HepG2 (cell line): ENCODE measurements around the gene MARCHF6. TPM values are rescaled to one million over a fixed set of nuclear protein-coding genes. Genes with fewer than 3 reads are reported as not detected.

Experiments used
- EP300 ChIP-seq, 3 experiments: sonication (generic) in 1 of 3; formaldehyde crosslinking in 1 of 3; IDR thresholded peaks; 2 replicates each; pipeline versions ENCODE4 v1.5.1 to v1.6.1; 2011 to 2020; ENCODE audit warnings: low read depth in 2 of 3, low read length in 2 of 3, borderline replicate concordance in 1 of 3, improper control_type of control experiment in 1 of 3, mild to moderate bottlenecking in 1 of 3, missing genetic modification reagents in 1 of 3, moderate library complexity in 1 of 3
- GRHL1 ChIP-seq: sonication (generic); formaldehyde crosslinking; conservative IDR thresholded peaks from 2 replicates; pipeline ENCODE4 v1.8.0; 2022; ENCODE audit warnings: missing genetic modification reagents
- HMG20A ChIP-seq: IDR thresholded peaks from 2 replicates; pipeline ENCODE4 v1.6.1; 2016; ENCODE audit warnings: borderline replicate concordance
- HNRNPUL1 ChIP-seq: fragments of 200-400 bp; formaldehyde crosslinking; IDR thresholded peaks from 2 replicates; pipeline ENCODE4 v1.6.1; 2017; ENCODE audit warnings: low read depth, mild to moderate bottlenecking, low read length, moderate library complexity
- HOXA5 ChIP-seq: sonication (generic); formaldehyde crosslinking; IDR thresholded peaks from 2 replicates; pipeline ENCODE4 v1.4.0; 2020; ENCODE audit warnings: missing genetic modification reagents
- KLF12 ChIP-seq: sonication (generic); formaldehyde crosslinking; IDR thresholded peaks from 2 replicates; pipeline ENCODE4 v1.4.0; 2020; ENCODE audit warnings: missing genetic modification reagents, borderline replicate concordance
- PAXIP1 ChIP-seq: sonication (generic); formaldehyde crosslinking; conservative IDR thresholded peaks from 2 replicates; pipeline ENCODE4 v1.4.0; 2020; ENCODE audit warnings: mild to moderate bottlenecking, missing genetic modification reagents, moderate library complexity
- SATB2 ChIP-seq: sonication (generic); formaldehyde crosslinking; IDR thresholded peaks from 2 replicates; pipeline ENCODE4 v1.5.0; 2020; ENCODE audit warnings: missing genetic modification reagents
- SMARCC2 ChIP-seq: fragments of 450-650 bp; IDR thresholded peaks from 2 replicates; pipeline ENCODE4 v1.6.1; 2017; ENCODE audit warnings: antibody characterized with exemption, mild to moderate bottlenecking
- SOX13 ChIP-seq, 3 experiments: fragments of 450-650 bp in 1 of 3; sonication (generic) in 1 of 3; formaldehyde crosslinking in 1 of 3; IDR thresholded peaks in 2 of 3; conservative IDR thresholded peaks in 1 of 3; 2 replicates each; pipeline versions ENCODE4 v1.5.0 to v1.6.1; 2016 to 2020; ENCODE audit warnings: antibody characterized with exemption in 1 of 3, mild to moderate bottlenecking in 1 of 3, missing compliant biosample characterization in 1 of 3, missing genetic modification reagents in 1 of 3, moderate library complexity in 1 of 3
- TFDP2 ChIP-seq: sonication (generic); formaldehyde crosslinking; IDR thresholded peaks from 2 replicates; pipeline ENCODE4 v1.4.0; 2020; ENCODE audit warnings: missing genetic modification reagents
- ZBTB8A ChIP-seq: sonication (generic); formaldehyde crosslinking; IDR thresholded peaks from 2 replicates; pipeline ENCODE4 v1.4.0; 2020; ENCODE audit warnings: mild to moderate bottlenecking, low read depth, missing genetic modification reagents, borderline replicate concordance
- ZFYVE20 ChIP-seq: sonication (generic); formaldehyde crosslinking; IDR thresholded peaks from 2 replicates; pipeline ENCODE4 v1.8.0; 2023; ENCODE audit warnings: low read depth, mild to moderate bottlenecking, moderate library complexity, missing genetic modification reagents, borderline replicate concordance
- ZNF121 ChIP-seq: sonication (generic); formaldehyde crosslinking; IDR thresholded peaks from 2 replicates; pipeline ENCODE4 v1.5.0; 2020; ENCODE audit warnings: mild to moderate bottlenecking, missing genetic modification reagents
- ZNF772 ChIP-seq: sonication (generic); formaldehyde crosslinking; IDR thresholded peaks from 2 replicates; pipeline ENCODE4 v1.5.0; 2020; ENCODE audit warnings: mild to moderate bottlenecking, missing genetic modification reagents
- ZNF891 ChIP-seq: sonication (generic); formaldehyde crosslinking; IDR thresholded peaks from 2 replicates; pipeline ENCODE4 v1.5.0; 2020; ENCODE audit warnings: mild to moderate bottlenecking, missing genetic modification reagents
- polyA plus RNA-seq, 8 experiments: library from polyadenylated mRNA; depleted of rRNA in 3 of 8; stranded (reverse) in 7 of 8; unstranded in 1 of 8; fragments of >200 nt; fragmentation: Illumina TruSeq in 4 of 8; extraction: Trizol in 4 of 8; gene quantifications; 2 replicates each; pipeline versions ENCODE4 v1.2.1 to v1.2.3, GENCODE V29; 2011 to 2016; ENCODE audit warnings: low read depth in 4 of 8, missing spikeins in 1 of 8, mixed read lengths in 1 of 8; ENCODE audit not compliant: insufficient read depth in 1 of 8
- total RNA-seq, 5 experiments: library from RNA; depleted of rRNA; stranded (reverse); fragments of >200 nt; fragmentation: Illumina TruSeq; extraction: Trizol; gene quantifications; 2 replicates each; pipeline ENCODE4 v1.2.3, GENCODE V29; 2016; ENCODE audit warnings: low read depth in 1 of 5
- TF ChIP-seq, protein P1 (sequence below): sonication (generic); formaldehyde crosslinking; IDR thresholded peaks from 2 replicates; pipeline ENCODE4 v1.4.0; 2020; ENCODE audit warnings: low read depth, missing genetic modification reagents
- TF ChIP-seq, protein P2 (sequence below): sonication (generic); formaldehyde crosslinking; IDR thresholded peaks from 2 replicates; pipeline ENCODE4 v1.4.0; 2020; ENCODE audit warnings: missing genetic modification reagents

MARCHF6 gene
- total and polyA plus RNA-seq, 2 of the 13 experiments (the other 11 are each of a cell fraction or from before 2014, with no cell fraction given) = 48.6 to 107 TPM

- TF ChIP-seq HNRNPUL1 (no peak), PAXIP1 (CRISPR knock-in tag) (peak; percentile 63), ZNF772 (CRISPR knock-in tag) (0 out of 2 replicates have a peak, but pooled peaks have one; percentile 22), EP300 (IDR thresholded peaks at IDR 0.05; ENCODE audit: low read depth in 2 of 2, low read length in 2 of 2) (peak in 1 of 2 experiments; percentile 68; a peak in 2 of 4 replicates), EP300 (CRISPR knock-in tag; IDR thresholded peaks at IDR 0.05; ENCODE audit: borderline replicate concordance) (no peak; the same call in 1 of the 2 replicates), ZFYVE20 (CRISPR knock-in tag) (no peak), ZNF121 (no peak), KLF12 (CRISPR knock-in tag) (no peak), HMG20A (CRISPR knock-in tag) (peak; percentile 65), ZNF891 (CRISPR knock-in tag) (no peak), TFDP2 (CRISPR knock-in tag) (peak; percentile 57; the same call in 1 of the 2 replicates), GRHL1 (CRISPR knock-in tag) (no peak), SATB2 (CRISPR knock-in tag) (no peak), ZBTB8A (CRISPR knock-in tag) (no peak), SOX13 (IDR thresholded peaks at IDR 0.05) (no peak), SOX13 (CRISPR knock-in tag; conservative IDR thresholded peaks at IDR 0.05 in 1 of 2, IDR thresholded peaks at IDR 0.05 in 1 of 2) (peak in 1 of 2 experiments; percentile 64; a peak in 2 of 4 replicates), HOXA5 (no peak), SMARCC2 (no peak)
- TF ChIP-seq, protein P1, sequence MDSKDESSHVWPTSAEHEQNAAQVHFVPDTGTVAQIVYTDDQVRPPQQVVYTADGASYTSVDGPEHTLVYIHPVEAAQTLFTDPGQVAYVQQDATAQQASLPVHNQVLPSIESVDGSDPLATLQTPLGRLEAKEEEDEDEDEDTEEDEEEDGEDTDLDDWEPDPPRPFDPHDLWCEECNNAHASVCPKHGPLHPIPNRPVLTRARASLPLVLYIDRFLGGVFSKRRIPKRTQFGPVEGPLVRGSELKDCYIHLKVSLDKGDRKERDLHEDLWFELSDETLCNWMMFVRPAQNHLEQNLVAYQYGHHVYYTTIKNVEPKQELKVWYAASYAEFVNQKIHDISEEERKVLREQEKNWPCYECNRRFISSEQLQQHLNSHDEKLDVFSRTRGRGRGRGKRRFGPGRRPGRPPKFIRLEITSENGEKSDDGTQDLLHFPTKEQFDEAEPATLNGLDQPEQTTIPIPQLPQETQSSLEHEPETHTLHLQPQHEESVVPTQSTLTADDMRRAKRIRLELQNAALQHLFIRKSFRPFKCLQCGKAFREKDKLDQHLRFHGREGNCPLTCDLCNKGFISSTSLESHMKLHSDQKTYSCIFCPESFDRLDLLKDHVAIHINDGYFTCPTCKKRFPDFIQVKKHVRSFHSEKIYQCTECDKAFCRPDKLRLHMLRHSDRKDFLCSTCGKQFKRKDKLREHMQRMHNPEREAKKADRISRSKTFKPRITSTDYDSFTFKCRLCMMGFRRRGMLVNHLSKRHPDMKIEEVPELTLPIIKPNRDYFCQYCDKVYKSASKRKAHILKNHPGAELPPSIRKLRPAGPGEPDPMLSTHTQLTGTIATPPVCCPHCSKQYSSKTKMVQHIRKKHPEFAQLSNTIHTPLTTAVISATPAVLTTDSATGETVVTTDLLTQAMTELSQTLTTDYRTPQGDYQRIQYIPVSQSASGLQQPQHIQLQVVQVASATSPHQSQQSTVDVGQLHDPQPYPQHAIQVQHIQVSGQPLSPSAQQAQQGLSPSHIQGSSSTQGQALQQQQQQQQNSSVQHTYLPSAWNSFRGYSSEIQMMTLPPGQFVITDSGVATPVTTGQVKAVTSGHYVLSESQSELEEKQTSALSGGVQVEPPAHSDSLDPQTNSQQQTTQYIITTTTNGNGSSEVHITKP = peak; percentile 58; the same call in 1 of the 2 replicates
- TF ChIP-seq, protein P2, sequence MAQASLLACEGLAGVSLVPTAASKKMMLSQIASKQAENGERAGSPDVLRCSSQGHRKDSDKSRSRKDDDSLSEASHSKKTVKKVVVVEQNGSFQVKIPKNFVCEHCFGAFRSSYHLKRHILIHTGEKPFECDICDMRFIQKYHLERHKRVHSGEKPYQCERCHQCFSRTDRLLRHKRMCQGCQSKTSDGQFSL (CRISPR knock-in tag) = no peak
Measured at GRCh38 chr5:10331341-10331796, 22.1 kb upstream of the MARCHF6 start (continued).
